A673 (cell line): ENCODE results near the gene OR8J3. TPM values are rescaled to one million over a fixed set of nuclear protein-coding genes. Genes with fewer than 3 reads are reported as not detected.
"Not testable (repeated sequence)": the region's sequence is repeated elsewhere in the genome, so short reads cannot be mapped to it uniquely, and the experiment has no call there.

Experiments used
- BruUV-seq: library from RNA; stranded (reverse); fragments of 400-500 nt; replicated peaks from 2 replicates; lab custom pipeline; 2021; lab: Mats Ljungman, UMichigan
- CTCF ChIA-PET: fragments of 300-600 bp; sonication (Branson Sonifier 250); formaldehyde crosslinking; loops from one replicate; lab custom pipeline; 2022; ENCODE audit warnings: antibody characterized with exemption; lab: Charles Lee
- POLR2A ChIA-PET: fragments of 300-600 bp; sonication (Branson Sonifier 250); formaldehyde crosslinking; loops from one replicate; lab custom pipeline; 2022; ENCODE audit warnings: antibody characterized with exemption; ENCODE audit not compliant: low non-redundant PET; lab: Charles Lee
- DNase-seq: peaks from one replicate; pipeline ENCODE4 v3.0.0-alpha.2; 2015; ENCODE audit warnings: low spot score
- H3K27ac ChIP-seq: fragments of 200-600 bp; sonication (generic); 2 replicates; pipeline ENCODE4 v1.5.1; 2016; ENCODE audit warnings: mixed run types, low read depth, mild to moderate bottlenecking, mixed read lengths, antibody characterized with exemption, low read length; ENCODE audit not compliant: poor library complexity, severe bottlenecking
- H3K27me3 ChIP-seq: fragments of 200-600 bp; sonication (generic); replicated peaks from 2 replicates; pipeline ENCODE4 v1.6.1; 2017; ENCODE audit warnings: mixed run types, low read depth, mild to moderate bottlenecking, mixed read lengths, antibody characterized with exemption, low read length; ENCODE audit not compliant: insufficient read depth, poor library complexity
- H3K36me3 ChIP-seq: fragments of 200-600 bp; sonication (generic); 2 replicates; pipeline ENCODE4 v1.6.1; 2016; ENCODE audit warnings: mixed run types, mild to moderate bottlenecking, mixed read lengths, antibody characterized with exemption, low read length; ENCODE audit not compliant: insufficient read depth, poor library complexity, severe bottlenecking
- H3K4me1 ChIP-seq: fragments of 200-600 bp; sonication (generic); 2 replicates; pipeline ENCODE4 v1.6.1; 2017; ENCODE audit warnings: mixed run types, mild to moderate bottlenecking, mixed read lengths, antibody characterized with exemption, low read length; ENCODE audit not compliant: insufficient read depth, poor library complexity, severe bottlenecking
- H3K4me3 ChIP-seq: fragments of 200-600 bp; sonication (generic); 2 replicates; pipeline ENCODE4 v1.5.1; 2016; ENCODE audit warnings: low read depth, mixed run types, mild to moderate bottlenecking, mixed read lengths, low read length; ENCODE audit not compliant: poor library complexity, severe bottlenecking
- H3K9me3 ChIP-seq: fragments of 200-600 bp; sonication (generic); 2 replicates; pipeline ENCODE4 v1.6.1; 2016; ENCODE audit warnings: mixed run types, low read depth, mild to moderate bottlenecking, mixed read lengths, antibody characterized with exemption, low read length; ENCODE audit not compliant: poor library complexity, severe bottlenecking
- EZH2 ChIP-seq: fragments of 200-600 bp; sonication (generic); IDR thresholded peaks from 2 replicates; pipeline ENCODE4 v1.6.1; 2017; ENCODE audit warnings: borderline replicate concordance, low read depth, mild to moderate bottlenecking, mixed read lengths, antibody characterized with exemption, low read length; ENCODE audit not compliant: poor library complexity, severe bottlenecking
- intact Hi-C: fragments of 100-400 bp; cut with micrococcal nuclease; formaldehyde crosslinking; loops from one replicate; pipeline ENCODE4 v1.10.0; 2022; ENCODE audit not compliant: unreplicated experiment
- total RNA-seq: library from RNA; stranded (reverse); gene quantifications from 2 replicates; pipeline ENCODE4 v1.2.3, GENCODE V29; 2021
- TF ChIP-seq, protein P1 (sequence below): fragments of 300-800, 200-600 bp; sonication (generic); conservative IDR thresholded peaks from 2 replicates; pipeline ENCODE4 v1.5.1; 2017; ENCODE audit warnings: low read depth, mild to moderate bottlenecking, antibody characterized with exemption, low read length, moderate library complexity, mixed read lengths

OR8J3 gene
- total RNA-seq, 1 experiment from 2014 or later, result not detected

DNA sequence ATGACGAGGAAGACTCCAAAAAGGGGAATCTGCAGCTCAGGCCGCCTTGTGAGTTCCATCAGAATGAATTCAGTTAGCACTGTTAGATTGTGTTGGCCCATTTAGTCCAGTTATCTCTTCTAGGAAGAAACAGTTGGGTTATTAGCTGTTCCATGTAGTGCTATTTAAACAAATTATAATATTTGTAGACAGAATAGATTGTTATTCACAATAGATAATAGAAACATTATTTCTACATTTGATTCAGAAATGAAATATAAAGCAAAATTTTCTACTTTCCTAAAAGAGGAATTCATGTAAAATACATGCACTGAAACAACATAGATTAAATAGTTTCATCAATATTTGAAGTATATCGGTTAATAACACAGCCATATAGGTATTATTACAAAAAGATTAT lies 20.2 kb upstream of the OR8J3 start, which contains the start of gene OR8K5:
Gene OR8K5 (minus strand): TSS at position 101 of the 400 bp plus-strand sequence. CDS start 0 bp downstream, at position 101.
- peaks cover 10% of the 10 kb centered on the region for H3K9me3 ChIP-seq
- TF ChIP-seq EZH2, result no peak
- TF ChIP-seq, protein P1, sequence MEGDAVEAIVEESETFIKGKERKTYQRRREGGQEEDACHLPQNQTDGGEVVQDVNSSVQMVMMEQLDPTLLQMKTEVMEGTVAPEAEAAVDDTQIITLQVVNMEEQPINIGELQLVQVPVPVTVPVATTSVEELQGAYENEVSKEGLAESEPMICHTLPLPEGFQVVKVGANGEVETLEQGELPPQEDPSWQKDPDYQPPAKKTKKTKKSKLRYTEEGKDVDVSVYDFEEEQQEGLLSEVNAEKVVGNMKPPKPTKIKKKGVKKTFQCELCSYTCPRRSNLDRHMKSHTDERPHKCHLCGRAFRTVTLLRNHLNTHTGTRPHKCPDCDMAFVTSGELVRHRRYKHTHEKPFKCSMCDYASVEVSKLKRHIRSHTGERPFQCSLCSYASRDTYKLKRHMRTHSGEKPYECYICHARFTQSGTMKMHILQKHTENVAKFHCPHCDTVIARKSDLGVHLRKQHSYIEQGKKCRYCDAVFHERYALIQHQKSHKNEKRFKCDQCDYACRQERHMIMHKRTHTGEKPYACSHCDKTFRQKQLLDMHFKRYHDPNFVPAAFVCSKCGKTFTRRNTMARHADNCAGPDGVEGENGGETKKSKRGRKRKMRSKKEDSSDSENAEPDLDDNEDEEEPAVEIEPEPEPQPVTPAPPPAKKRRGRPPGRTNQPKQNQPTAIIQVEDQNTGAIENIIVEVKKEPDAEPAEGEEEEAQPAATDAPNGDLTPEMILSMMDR, result no peak
- no peaks in the 10 kb centered on the region for H3K36me3 ChIP-seq
- ChIA-PET POLR2A (no interaction called here), CTCF (no interaction called here)
- no peak for DNase-seq
- no TSS peak for BruUV-seq
- H3K4me3 ChIP-seq, result no peak within 1 kb of the TSS
- H3K27ac ChIP-seq, result no peak within 1 kb of the TSS
- H3K27me3 ChIP-seq, result no peaks in the 10 kb centered on the region
- H3K4me1 ChIP-seq, result no peaks in the 10 kb centered on the region
- intact Hi-C loops, result no loop called here

DNA sequence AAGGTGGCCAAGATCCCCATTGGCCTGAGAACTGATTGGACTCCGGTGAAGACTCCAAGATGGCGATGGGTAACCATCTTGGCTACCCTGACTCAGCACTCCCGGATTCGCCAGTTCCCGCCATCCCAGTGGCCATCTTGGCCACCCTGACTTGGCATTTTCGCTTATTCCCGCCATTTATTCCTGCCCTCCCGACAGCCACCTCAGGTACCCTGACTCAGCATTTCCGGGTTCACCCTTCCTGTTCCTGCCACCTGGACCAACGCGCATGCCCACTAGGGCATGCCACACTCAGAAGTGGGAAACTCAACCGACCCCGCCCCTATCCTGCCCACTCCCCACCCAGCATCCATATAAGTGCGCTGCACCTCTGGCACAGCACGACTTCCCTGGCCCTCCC lies 12.3 kb upstream of the OR8J3 start:
- TF ChIP-seq EZH2, result no peak
- TF ChIP-seq, protein P1, result no peak
- Histone ChIP-seq H3K9me3 (peaks cover 30% of the 10 kb centered on the region), H3K27me3 (no peaks in the 10 kb centered on the region), H3K4me3 (no peak overlapping the region), H3K4me1 (no peaks in the 10 kb centered on the region), H3K36me3 (no peaks in the 10 kb centered on the region), H3K27ac (no peak overlapping the region)
- intact Hi-C loops, result no loop called here
- BruUV-seq, result no TSS peak
- CTCF ChIA-PET, result no interaction called here
- DNase-seq, result no peak
- POLR2A ChIA-PET, result no interaction called here

DNA sequence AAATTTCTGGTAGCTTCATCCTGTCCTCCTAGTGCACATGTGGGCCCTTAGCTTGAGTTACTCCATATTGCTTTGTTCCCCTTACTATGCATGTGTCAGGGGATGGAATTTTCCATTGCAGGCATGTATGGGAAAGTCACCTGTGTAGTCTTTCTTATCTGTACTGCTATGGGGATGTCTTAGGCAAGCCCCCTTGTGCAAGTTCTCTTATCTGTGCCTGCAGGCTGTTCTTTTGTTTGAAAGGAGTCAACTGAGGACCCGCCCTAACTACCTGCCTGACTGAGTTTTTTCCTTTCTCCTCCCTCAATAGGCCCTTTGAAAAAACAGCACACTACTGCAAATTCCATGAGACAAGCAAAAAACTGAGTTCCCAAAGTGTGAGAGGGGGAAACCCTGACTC lies 11.4 kb upstream of the OR8J3 start:
- H3K9me3 ChIP-seq, result peaks cover 30% of the 10 kb centered on the region
- no peaks in the 10 kb centered on the region for H3K36me3 ChIP-seq
- H3K4me3 ChIP-seq, result no peak overlapping the region
- no peaks in the 10 kb centered on the region for H3K4me1 ChIP-seq
- TF ChIP-seq, protein P1, result no peak
- no peak for TF ChIP-seq EZH2
- DNase-seq, result no peak
- intact Hi-C loops, result no loop called here
- no peaks in the 10 kb centered on the region for H3K27me3 ChIP-seq
- no TSS peak for BruUV-seq
- CTCF ChIA-PET, result no interaction called here
- no peak overlapping the region for H3K27ac ChIP-seq
- POLR2A ChIA-PET, result no interaction called here

DNA sequence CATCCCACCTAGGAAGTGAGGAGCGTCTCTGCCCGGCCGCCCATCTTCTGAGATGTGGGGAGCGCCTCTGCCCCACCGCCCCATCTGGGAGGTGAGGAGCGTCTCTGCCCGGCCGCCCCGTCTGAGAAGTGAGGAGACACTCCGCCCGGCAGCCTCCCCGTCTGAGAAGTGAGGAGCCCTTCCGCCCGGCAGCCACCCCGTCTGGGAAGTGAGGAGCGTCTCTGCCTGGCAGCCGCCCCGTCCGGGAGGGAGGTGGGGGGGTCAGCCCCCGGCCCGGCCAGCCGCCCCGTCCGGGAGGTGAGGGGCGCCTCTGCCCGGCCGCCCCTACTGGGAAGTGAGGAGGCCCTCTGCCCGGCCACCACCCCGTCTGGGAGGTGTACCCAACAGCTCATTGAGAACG lies 3.7 kb upstream of the OR8J3 start:
- intact Hi-C loops, POLR2A ChIA-PET, H3K4me1 ChIP-seq, BruUV-seq, CTCF ChIA-PET, H3K36me3 ChIP-seq, H3K4me3 ChIP-seq, DNase-seq, H3K27ac ChIP-seq, H3K27me3 ChIP-seq, H3K9me3 ChIP-seq: not testable (repeated sequence)
